ENCODE data around the gene KCNG2.

GRCh38 chr18:79947054-79947755 is 149.5 kb downstream of the KCNG2 start:
- TF ChIP-seq CTCF (IDR thresholded peaks at IDR 0.05): no peak
- TF ChIP-seq POLR2A (IDR thresholded peaks at IDR 0.05): no peak

Data from body of pancreas (tissue), 4 donors.